Measurements from ENCODE around the gene SIRT7.

GRCh38 chr17:81960130-81960958 is 42.4 kb upstream of the SIRT7 start:
- TF ChIP-seq TAF1 (IDR thresholded peaks at IDR 0.05; ENCODE audit: low read depth, low read length) = no peak
- no peak for TF ChIP-seq POLR2AphosphoS5 (IDR thresholded peaks at IDR 0.05; ENCODE audit: low read depth, low read length)
- TF ChIP-seq POLR2A (IDR thresholded peaks at IDR 0.05; ENCODE audit: low read depth, low read length) = no peak
- no peak for TF ChIP-seq POU2F2 (IDR thresholded peaks at IDR 0.05; ENCODE audit: low read depth, low read length)

Measured in GM12891 (cell line).